ENCODE results near the gene TGFBRAP1. TPM values are rescaled to one million over a fixed set of nuclear protein-coding genes. Genes with fewer than 3 reads are reported as not detected.

Gene TGFBRAP1
- total RNA-seq, 3 donors from 2014 or later (not counting 1 experiment from before 2014, with no cell fraction given), result 22.7 to 31.8 (median 27.7) TPM

DNA sequence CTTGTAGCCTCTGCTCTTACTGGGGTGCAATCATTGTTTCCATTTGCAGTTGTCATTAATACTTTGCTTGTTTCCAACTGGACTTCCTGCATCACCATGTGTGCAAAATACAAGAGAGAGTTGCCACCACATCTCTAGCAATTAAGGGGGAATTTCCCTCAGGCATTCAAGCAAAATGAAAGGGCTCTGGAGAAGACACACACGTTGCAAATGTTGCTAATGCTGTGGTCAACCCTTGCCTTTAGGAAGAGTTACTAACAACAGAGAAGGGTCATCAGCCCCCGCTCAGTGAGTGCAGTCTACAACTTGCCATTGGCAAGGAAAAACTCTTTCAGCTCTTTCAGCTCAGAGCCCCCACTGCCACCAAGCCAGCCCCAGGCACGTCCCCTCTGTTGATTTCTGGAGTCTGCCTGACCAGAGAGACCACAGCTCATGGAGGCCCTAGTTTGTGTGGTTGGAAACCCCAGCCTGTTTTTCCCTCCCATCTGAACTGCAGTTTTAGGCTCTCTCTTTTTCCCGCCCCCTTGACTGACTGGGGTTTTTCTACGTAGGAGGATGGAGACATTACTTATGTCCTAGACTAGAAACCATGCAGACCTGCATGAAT is 113.8 kb downstream of the TGFBRAP1 start:
- DNase-seq (no peak), ATAC-seq (no peak)
- Mint-ChIP-seq H3K4me1 (peaks cover 0 to 5% of the 10 kb centered on the region in 2 donors), H3K27me3 (ENCODE audit: low read depth in 2 of 2) (peaks cover 3 to 6% of the 10 kb centered on the region in 2 donors), H3K9me3 (no peaks in the 10 kb centered on the region), H3K27ac (no peak overlapping the region), H3K4me3 (no peak overlapping the region), H3K36me3 (no peaks in the 10 kb centered on the region)
- 47% methylated on average over 5 of the region's 5 CpGs for WGBS (ENCODE audit: insufficient coverage)
- H3K36me3 ChIP-seq (ENCODE audit: control insufficient read depth, insufficient read depth, low read length), result no peaks in the 10 kb centered on the region
- H3K27me3 ChIP-seq (ENCODE audit: control insufficient read depth, insufficient read depth, low read length), result no peaks in the 10 kb centered on the region
- H3K4me1 ChIP-seq (ENCODE audit: control insufficient read depth, insufficient read depth, low read length), result no peaks in the 10 kb centered on the region
- no peak overlapping the region for H3K27ac ChIP-seq (ENCODE audit: low read length)
- intact Hi-C loops (cut with micrococcal nuclease), result no loop called here
- H3K9me3 ChIP-seq (ENCODE audit: control insufficient read depth, insufficient read depth, low read length), result no peaks in the 10 kb centered on the region
- TF ChIP-seq, protein P1, sequence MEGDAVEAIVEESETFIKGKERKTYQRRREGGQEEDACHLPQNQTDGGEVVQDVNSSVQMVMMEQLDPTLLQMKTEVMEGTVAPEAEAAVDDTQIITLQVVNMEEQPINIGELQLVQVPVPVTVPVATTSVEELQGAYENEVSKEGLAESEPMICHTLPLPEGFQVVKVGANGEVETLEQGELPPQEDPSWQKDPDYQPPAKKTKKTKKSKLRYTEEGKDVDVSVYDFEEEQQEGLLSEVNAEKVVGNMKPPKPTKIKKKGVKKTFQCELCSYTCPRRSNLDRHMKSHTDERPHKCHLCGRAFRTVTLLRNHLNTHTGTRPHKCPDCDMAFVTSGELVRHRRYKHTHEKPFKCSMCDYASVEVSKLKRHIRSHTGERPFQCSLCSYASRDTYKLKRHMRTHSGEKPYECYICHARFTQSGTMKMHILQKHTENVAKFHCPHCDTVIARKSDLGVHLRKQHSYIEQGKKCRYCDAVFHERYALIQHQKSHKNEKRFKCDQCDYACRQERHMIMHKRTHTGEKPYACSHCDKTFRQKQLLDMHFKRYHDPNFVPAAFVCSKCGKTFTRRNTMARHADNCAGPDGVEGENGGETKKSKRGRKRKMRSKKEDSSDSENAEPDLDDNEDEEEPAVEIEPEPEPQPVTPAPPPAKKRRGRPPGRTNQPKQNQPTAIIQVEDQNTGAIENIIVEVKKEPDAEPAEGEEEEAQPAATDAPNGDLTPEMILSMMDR (IDR thresholded peaks at IDR 0.05), result no peak
- H3K4me3 ChIP-seq (ENCODE audit: low read length), result no peak overlapping the region

Other genes starting within 250 kb of the TGFBRAP1 start
- gene GPR45, start 88.0 kb downstream of the TGFBRAP1 start, total RNA-seq, result not detected
- gene C2orf49, start 7.8 kb upstream of the TGFBRAP1 start, total RNA-seq, result 10 to 100 TPM; 19.4 to 23.5 (median 23.2) TPM
- 1 to 10 TPM in 1 of 3 donors, under 1 TPM in 2; 0.26 to 1.3 (median 0.84) TPM for gene FHL2, start 69.3 kb upstream of the TGFBRAP1 start, total RNA-seq

All from natural killer cell (primary cell).